HL-60 (cell line): Measurements from ENCODE around the gene TM9SF3.

ENCODE experiments used
- DNase-seq, 2 experiments: peaks; one replicate each; pipeline ENCODE4 v3.0.0-alpha.2; 2010 to 2020; ENCODE audit warnings: low read depth in 1 of 2, low spot score in 1 of 2
- H3K27ac ChIP-seq: fragments of 250-450 bp; sonication (Bioruptor Pico); replicated peaks from 2 replicates; pipeline ENCODE4 v1.5.1; 2020; ENCODE audit warnings: mild to moderate bottlenecking, moderate library complexity
- H3K27me3 ChIP-seq: fragments of 250-450 bp; sonication (Bioruptor Pico); 2 replicates; pipeline ENCODE4 v1.5.1; 2021; ENCODE audit warnings: mild to moderate bottlenecking, moderate library complexity; ENCODE audit not compliant: insufficient read depth, poor library complexity, severe bottlenecking
- H3K4me3 ChIP-seq: replicated peaks from 2 replicates; pipeline ENCODE4 v1.5.1; 2011; ENCODE audit warnings: mild to moderate bottlenecking, control low read depth, low read length; ENCODE audit not compliant: insufficient read depth
- GABPA ChIP-seq: IDR thresholded peaks from 2 replicates; pipeline ENCODE4 v1.6.1; 2012; ENCODE audit warnings: low read depth
- POLR2AphosphoS5 ChIP-seq: IDR thresholded peaks from 2 replicates; pipeline ENCODE4 v1.6.1; 2012; ENCODE audit warnings: low read depth
- SPI1 ChIP-seq: IDR thresholded peaks from 2 replicates; pipeline ENCODE4 v1.6.1; 2012; ENCODE audit warnings: low read depth, mild to moderate bottlenecking, borderline replicate concordance
- TF ChIP-seq, protein P1 (sequence below): IDR thresholded peaks from one replicate; pipeline ENCODE4 v1.5.1; 2011; ENCODE audit warnings: low read length, control low read depth, inconsistent platforms; ENCODE audit not compliant: insufficient read depth
- TF ChIP-seq, protein P2 (sequence below): IDR thresholded peaks from 2 replicates; pipeline ENCODE4 v1.6.1; 2012; ENCODE audit warnings: low read depth; ENCODE audit not compliant: insufficient replicate concordance

The TM9SF3 gene

DNA sequence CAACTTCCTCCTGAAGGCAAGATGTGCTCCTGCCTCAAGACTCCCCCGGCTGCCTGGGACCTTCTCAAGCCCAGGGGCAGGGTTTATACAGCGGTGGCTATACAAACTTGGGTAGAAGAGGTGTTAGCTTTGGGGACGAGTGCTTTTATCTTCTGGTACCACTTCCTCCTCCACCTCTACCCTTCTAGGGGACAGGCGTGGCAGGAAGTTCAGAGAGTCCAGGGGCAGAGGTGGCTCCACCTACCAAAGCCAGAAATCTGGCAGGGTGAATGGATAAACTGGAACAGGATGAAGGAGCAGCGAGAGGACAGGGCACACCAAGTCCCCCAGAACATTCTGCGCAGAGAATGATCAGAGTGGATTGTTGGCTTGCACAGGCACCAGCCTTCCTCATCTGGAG, 24.0 kb upstream of the TM9SF3 start:
- no peak overlapping the region for H3K4me3 ChIP-seq
- H3K27ac ChIP-seq, result no peak overlapping the region
- TF ChIP-seq POLR2AphosphoS5 (no peak), GABPA (0 out of 2 replicates have a peak, but pooled peaks have one; percentile 32)
- no peaks in the 10 kb centered on the region for H3K27me3 ChIP-seq
- no peak for DNase-seq

DNA sequence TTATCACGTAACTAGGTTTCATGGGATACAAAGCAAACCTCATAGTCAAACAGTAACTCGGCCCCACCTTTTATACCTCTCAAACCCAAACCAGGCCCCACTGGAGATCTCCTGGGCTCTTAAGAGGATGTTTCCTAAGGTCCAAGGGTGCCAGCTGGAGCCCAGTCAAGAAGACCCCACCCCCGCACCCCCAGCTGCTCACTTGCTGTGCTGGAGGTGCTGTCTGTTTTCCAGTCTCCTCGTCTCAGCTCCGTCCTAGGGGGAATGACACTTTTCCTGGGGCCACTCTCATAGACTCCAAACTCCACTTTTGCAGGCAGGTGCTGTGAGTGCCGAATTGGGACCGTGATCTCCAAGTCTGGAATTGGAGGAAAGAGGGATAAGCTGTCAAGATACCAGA, 22.7 kb upstream of the TM9SF3 start:
- DNase-seq, result no peak
- no peak overlapping the region for H3K4me3 ChIP-seq
- TF ChIP-seq GABPA, result no peak
- TF ChIP-seq POLR2AphosphoS5, result no peak
- H3K27ac ChIP-seq, result no peak overlapping the region
- no peaks in the 10 kb centered on the region for H3K27me3 ChIP-seq

DNA sequence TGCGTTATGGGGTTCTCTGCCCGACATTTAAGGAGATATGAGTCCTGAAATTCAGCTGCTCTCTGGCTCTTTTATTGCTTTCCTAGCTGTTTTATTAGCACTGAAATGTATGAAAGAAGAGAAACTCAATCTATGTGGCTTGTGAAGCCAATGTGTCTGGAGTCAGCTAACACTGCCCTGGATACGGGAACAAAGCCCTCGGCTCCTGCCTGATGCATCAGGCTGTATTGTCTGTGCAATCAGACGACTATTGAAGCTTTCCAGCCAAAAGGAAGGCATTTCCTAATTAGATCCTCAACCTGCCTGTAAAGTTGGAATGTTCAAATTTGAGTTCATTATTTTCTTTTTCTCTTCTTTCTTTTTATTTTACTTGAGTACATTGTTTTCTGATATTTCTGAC, 22.0 kb upstream of the TM9SF3 start:
- DNase-seq, result no peak

DNA sequence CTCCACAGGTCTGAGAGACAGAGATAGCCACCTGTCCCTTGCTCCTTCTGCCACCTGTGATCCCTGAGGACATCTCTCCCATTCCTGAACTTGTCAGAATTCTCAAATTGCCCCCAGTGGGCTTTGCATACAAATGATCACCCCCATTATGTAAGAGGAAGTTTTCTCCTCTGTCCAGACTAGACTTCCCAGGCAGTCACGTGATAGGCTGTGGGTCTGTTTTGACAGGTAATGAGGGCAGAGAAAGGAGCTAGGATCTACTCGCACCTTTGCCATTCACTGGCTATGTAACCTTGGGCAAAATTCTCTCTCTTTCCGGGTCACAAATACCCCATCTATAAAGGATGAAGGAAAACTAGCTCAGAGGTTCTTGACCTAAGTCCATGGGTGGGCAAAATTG, 21.4 kb upstream of the TM9SF3 start:
- no peak for DNase-seq
- no peak overlapping the region for H3K27ac ChIP-seq
- no peaks in the 10 kb centered on the region for H3K27me3 ChIP-seq
- no peak overlapping the region for H3K4me3 ChIP-seq
- TF ChIP-seq SPI1 (no peak), POLR2AphosphoS5 (no peak), GABPA (no peak)
- TF ChIP-seq, protein P1, sequence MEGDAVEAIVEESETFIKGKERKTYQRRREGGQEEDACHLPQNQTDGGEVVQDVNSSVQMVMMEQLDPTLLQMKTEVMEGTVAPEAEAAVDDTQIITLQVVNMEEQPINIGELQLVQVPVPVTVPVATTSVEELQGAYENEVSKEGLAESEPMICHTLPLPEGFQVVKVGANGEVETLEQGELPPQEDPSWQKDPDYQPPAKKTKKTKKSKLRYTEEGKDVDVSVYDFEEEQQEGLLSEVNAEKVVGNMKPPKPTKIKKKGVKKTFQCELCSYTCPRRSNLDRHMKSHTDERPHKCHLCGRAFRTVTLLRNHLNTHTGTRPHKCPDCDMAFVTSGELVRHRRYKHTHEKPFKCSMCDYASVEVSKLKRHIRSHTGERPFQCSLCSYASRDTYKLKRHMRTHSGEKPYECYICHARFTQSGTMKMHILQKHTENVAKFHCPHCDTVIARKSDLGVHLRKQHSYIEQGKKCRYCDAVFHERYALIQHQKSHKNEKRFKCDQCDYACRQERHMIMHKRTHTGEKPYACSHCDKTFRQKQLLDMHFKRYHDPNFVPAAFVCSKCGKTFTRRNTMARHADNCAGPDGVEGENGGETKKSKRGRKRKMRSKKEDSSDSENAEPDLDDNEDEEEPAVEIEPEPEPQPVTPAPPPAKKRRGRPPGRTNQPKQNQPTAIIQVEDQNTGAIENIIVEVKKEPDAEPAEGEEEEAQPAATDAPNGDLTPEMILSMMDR, result no peak
- TF ChIP-seq, protein P2, sequence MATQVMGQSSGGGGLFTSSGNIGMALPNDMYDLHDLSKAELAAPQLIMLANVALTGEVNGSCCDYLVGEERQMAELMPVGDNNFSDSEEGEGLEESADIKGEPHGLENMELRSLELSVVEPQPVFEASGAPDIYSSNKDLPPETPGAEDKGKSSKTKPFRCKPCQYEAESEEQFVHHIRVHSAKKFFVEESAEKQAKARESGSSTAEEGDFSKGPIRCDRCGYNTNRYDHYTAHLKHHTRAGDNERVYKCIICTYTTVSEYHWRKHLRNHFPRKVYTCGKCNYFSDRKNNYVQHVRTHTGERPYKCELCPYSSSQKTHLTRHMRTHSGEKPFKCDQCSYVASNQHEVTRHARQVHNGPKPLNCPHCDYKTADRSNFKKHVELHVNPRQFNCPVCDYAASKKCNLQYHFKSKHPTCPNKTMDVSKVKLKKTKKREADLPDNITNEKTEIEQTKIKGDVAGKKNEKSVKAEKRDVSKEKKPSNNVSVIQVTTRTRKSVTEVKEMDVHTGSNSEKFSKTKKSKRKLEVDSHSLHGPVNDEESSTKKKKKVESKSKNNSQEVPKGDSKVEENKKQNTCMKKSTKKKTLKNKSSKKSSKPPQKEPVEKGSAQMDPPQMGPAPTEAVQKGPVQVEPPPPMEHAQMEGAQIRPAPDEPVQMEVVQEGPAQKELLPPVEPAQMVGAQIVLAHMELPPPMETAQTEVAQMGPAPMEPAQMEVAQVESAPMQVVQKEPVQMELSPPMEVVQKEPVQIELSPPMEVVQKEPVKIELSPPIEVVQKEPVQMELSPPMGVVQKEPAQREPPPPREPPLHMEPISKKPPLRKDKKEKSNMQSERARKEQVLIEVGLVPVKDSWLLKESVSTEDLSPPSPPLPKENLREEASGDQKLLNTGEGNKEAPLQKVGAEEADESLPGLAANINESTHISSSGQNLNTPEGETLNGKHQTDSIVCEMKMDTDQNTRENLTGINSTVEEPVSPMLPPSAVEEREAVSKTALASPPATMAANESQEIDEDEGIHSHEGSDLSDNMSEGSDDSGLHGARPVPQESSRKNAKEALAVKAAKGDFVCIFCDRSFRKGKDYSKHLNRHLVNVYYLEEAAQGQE, result no peak

More for the DNA sequence above, 22.0 kb upstream of the TM9SF3 start:
- TF ChIP-seq, protein P1, result no peak
- TF ChIP-seq SPI1, result no peak
- TF ChIP-seq, protein P2, result no peak
- TF ChIP-seq GABPA, result no peak
- Histone ChIP-seq H3K27me3 (no peaks in the 10 kb centered on the region), H3K27ac (no peak overlapping the region), H3K4me3 (no peak overlapping the region)

DNA sequence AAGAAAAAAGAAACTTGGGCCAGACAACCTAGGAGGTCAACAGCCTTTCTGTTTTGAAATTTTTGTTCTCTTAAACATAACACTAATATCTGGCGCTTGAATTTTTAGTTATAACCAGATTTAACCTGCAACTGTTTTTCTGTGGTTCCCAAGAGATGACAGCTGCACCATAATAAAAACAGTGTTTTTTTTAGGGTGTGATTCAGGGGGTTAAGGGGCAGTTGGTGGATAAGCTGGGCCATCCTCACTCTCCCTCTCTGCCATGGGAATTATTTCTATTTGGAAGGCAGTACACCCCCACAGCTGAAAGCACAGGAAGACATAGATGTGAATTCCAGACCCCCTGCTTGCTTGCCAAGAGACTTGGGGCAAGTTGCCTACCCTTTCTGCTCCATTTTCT, 20.1 kb upstream of the TM9SF3 start:
- Histone ChIP-seq H3K4me3 (no peak overlapping the region), H3K27ac (no peak overlapping the region), H3K27me3 (no peaks in the 10 kb centered on the region)
- no peak for DNase-seq
- no peak for TF ChIP-seq GABPA
- TF ChIP-seq, protein P1, result no peak
- TF ChIP-seq POLR2AphosphoS5, result no peak
- TF ChIP-seq SPI1, result no peak
- TF ChIP-seq, protein P2, result no peak
